ENCODE data around the gene ANP32B. TPM values are rescaled to one million over a fixed set of nuclear protein-coding genes. Genes with fewer than 3 reads are reported as not detected.

Gene ANP32B
- total RNA-seq, 1 donor from 2014 or later = 153 TPM

- no peaks in the 10 kb centered on the region for H3K9me3 Mint-ChIP-seq (ENCODE audit: low read depth)
- no peak overlapping the region for H3K4me3 Mint-ChIP-seq (ENCODE audit: low read depth)
- no peaks in the 10 kb centered on the region for H3K27me3 Mint-ChIP-seq
- DNase-seq (ENCODE audit: low spot score, unreplicated experiment) = no peak
- peaks cover 36% of the 10 kb centered on the region for H3K36me3 Mint-ChIP-seq (ENCODE audit: insufficient read depth)
- no peak overlapping the region for H3K27ac Mint-ChIP-seq
- no peak for TF ChIP-seq CTCF (IDR thresholded peaks at IDR 0.05; ENCODE audit: unreplicated experiment)
- no peaks in the 10 kb centered on the region for H3K4me1 Mint-ChIP-seq (ENCODE audit: low read depth)
These were observed 25.6 kb downstream of the ANP32B start for GRCh38 chr9:98008764-98009163.

- no peak for DNase-seq (ENCODE audit: low spot score, unreplicated experiment)
- H3K27me3 Mint-ChIP-seq = no peaks in the 10 kb centered on the region
- H3K4me3 Mint-ChIP-seq (ENCODE audit: low read depth) = no peak overlapping the region
- no peaks in the 10 kb centered on the region for H3K9me3 Mint-ChIP-seq (ENCODE audit: low read depth)
- H3K4me1 Mint-ChIP-seq (ENCODE audit: low read depth) = no peaks in the 10 kb centered on the region
- TF ChIP-seq CTCF (IDR thresholded peaks at IDR 0.05; ENCODE audit: unreplicated experiment) = no peak
- H3K36me3 Mint-ChIP-seq (ENCODE audit: insufficient read depth) = peaks cover 34% of the 10 kb centered on the region
- H3K27ac Mint-ChIP-seq = no peak overlapping the region
These were observed 26.3 kb downstream of the ANP32B start for GRCh38 chr9:98009437-98009836.

- peaks cover 33% of the 10 kb centered on the region for H3K36me3 Mint-ChIP-seq (ENCODE audit: insufficient read depth)
These were observed 26.8 kb downstream of the ANP32B start for GRCh38 chr9:98009936-98010335.

DNA sequence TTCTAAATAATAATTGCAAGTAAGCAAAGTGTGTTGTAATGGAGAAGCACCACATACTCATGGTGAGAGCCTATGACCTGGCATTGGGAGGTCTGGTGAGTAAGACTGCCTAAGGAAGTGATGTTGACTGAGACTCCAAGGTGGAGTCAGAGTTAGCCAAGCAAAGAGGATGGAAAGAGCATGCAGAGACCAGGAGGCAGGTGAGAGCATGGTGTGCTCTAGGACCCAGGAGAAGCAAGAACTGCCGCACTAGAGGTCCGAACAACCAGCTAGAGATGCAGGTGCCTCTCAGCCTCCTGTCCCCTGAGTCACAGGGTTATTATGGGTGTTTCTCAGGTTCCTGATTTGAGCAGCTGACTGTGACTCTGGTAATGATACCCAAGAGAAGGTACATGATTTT is 27.3 kb downstream of the ANP32B start:
- Mint-ChIP-seq H3K4me3 (ENCODE audit: low read depth) (no peak overlapping the region), H3K9me3 (ENCODE audit: low read depth) (no peaks in the 10 kb centered on the region), H3K27me3 (no peaks in the 10 kb centered on the region), H3K27ac (no peak overlapping the region), H3K36me3 (ENCODE audit: insufficient read depth) (peaks cover 35% of the 10 kb centered on the region), H3K4me1 (ENCODE audit: low read depth) (no peaks in the 10 kb centered on the region)
- no peak for DNase-seq (ENCODE audit: low spot score, unreplicated experiment)
- no peak for TF ChIP-seq CTCF (IDR thresholded peaks at IDR 0.05; ENCODE audit: unreplicated experiment)

More at GRCh38 chr9:98009936-98010335, 26.8 kb downstream of the ANP32B start:
- no peak for DNase-seq (ENCODE audit: low spot score, unreplicated experiment)
- H3K4me1 Mint-ChIP-seq (ENCODE audit: low read depth) = no peaks in the 10 kb centered on the region
- H3K9me3 Mint-ChIP-seq (ENCODE audit: low read depth) = no peaks in the 10 kb centered on the region
- no peaks in the 10 kb centered on the region for H3K27me3 Mint-ChIP-seq
- no peak for TF ChIP-seq CTCF (IDR thresholded peaks at IDR 0.05; ENCODE audit: unreplicated experiment)
- no peak overlapping the region for H3K27ac Mint-ChIP-seq
- H3K4me3 Mint-ChIP-seq (ENCODE audit: low read depth) = no peak overlapping the region

GRCh38 chr9:98011122-98011521 is 28.0 kb downstream of the ANP32B start:
- H3K4me1 Mint-ChIP-seq (ENCODE audit: low read depth) = no peaks in the 10 kb centered on the region
- H3K36me3 Mint-ChIP-seq (ENCODE audit: insufficient read depth) = peaks cover 35% of the 10 kb centered on the region
- TF ChIP-seq CTCF (IDR thresholded peaks at IDR 0.05; ENCODE audit: unreplicated experiment) = no peak
- no peaks in the 10 kb centered on the region for H3K9me3 Mint-ChIP-seq (ENCODE audit: low read depth)
- H3K4me3 Mint-ChIP-seq (ENCODE audit: low read depth) = no peak overlapping the region
- no peak overlapping the region for H3K27ac Mint-ChIP-seq
- no peak for DNase-seq (ENCODE audit: low spot score, unreplicated experiment)
- H3K27me3 Mint-ChIP-seq = no peaks in the 10 kb centered on the region

All from progenitor cell of endocrine pancreas (in vitro differentiated cells).